IMR-90 (cell line): ENCODE data around the gene NFIA. TPM values are rescaled to one million over a fixed set of nuclear protein-coding genes. Genes with fewer than 3 reads are reported as not detected.
A peak's percentile ranks its signal among the peaks of the same experiment; 100 is the strongest.

ENCODE experiments used
- ATAC-seq: fragments of 200-7000 bp; cut with Tn5 transposase; 2 replicates; pipeline ENCODE4 v1.9.1; 2020; ENCODE audit warnings: low read depth, mild to moderate bottlenecking, moderate library complexity
- BruUV-seq: library from RNA; stranded (reverse); fragments of 400-500 nt; replicated peaks from 2 replicates; lab custom pipeline; 2021; lab: Mats Ljungman, UMichigan
- CTCF ChIA-PET: fragments of 300-600 bp; formaldehyde crosslinking; extraction: SDS; loops from one replicate; lab custom pipeline; 2021; ENCODE audit warnings: antibody characterized with exemption; lab: Yijun Ruan, JAX
- POLR2A ChIA-PET: fragments of 300-600 bp; sonication (Branson Sonifier 250); formaldehyde crosslinking; loops from one replicate; lab custom pipeline; 2022; ENCODE audit warnings: antibody characterized with exemption; ENCODE audit not compliant: unreplicated experiment; lab: Charles Lee
- DNase-seq: peaks from one replicate; pipeline ENCODE4 v3.0.0; 2013
- H2AFZ ChIP-seq: replicated peaks from 2 replicates; pipeline ENCODE3; 2013; ENCODE audit warnings: low read length, mild to moderate bottlenecking; ENCODE audit not compliant: poor library complexity
- H2AK5ac ChIP-seq: 2 replicates; pipeline ENCODE4 v1.6.1; 2013; ENCODE audit warnings: low read depth, low read length, inconsistent platforms
- H2AK9ac ChIP-seq: replicated peaks from 2 replicates; pipeline ENCODE3; 2013; ENCODE audit warnings: mild to moderate bottlenecking, low read depth, low read length, moderate library complexity; ENCODE audit not compliant: poor library complexity
- H2BK120ac ChIP-seq: 2 replicates; pipeline ENCODE4 v1.6.1; 2013; ENCODE audit warnings: low read depth, low read length, inconsistent platforms
- H2BK15ac ChIP-seq: 3 replicates; pipeline ENCODE4 v1.6.1; 2013; ENCODE audit warnings: low read depth, low read length, inconsistent platforms
- H2BK20ac ChIP-seq: 2 replicates; pipeline ENCODE4 v1.6.1; 2013; ENCODE audit warnings: low read depth, mild to moderate bottlenecking, inconsistent platforms, low read length, moderate library complexity
- H2BK5ac ChIP-seq: 2 replicates; pipeline ENCODE4 v1.6.1; 2013; ENCODE audit warnings: mild to moderate bottlenecking, low read depth, low read length, inconsistent platforms; ENCODE audit not compliant: poor library complexity, severe bottlenecking
- H3K14ac ChIP-seq: replicated peaks from 2 replicates; pipeline ENCODE4 v1.6.1; 2013; ENCODE audit warnings: low read depth, low read length, inconsistent platforms
- H3K18ac ChIP-seq: 2 replicates; pipeline ENCODE4 v1.6.1; 2013; ENCODE audit warnings: low read depth, low read length, control low read depth
- H3K23ac ChIP-seq: 2 replicates; pipeline ENCODE4 v1.6.1; 2013; ENCODE audit warnings: low read depth, low read length, inconsistent platforms
- H3K27ac ChIP-seq: 2 replicates; pipeline ENCODE4 v1.5.1; 2013; ENCODE audit warnings: mild to moderate bottlenecking, control low read depth, low read length; ENCODE audit not compliant: insufficient read depth
- H3K27me3 ChIP-seq: 2 replicates; pipeline ENCODE4 v1.6.1; 2013; ENCODE audit warnings: low read length; ENCODE audit not compliant: control insufficient read depth, insufficient read depth
- H3K36me3 ChIP-seq: 2 replicates; pipeline ENCODE4 v1.6.1; 2013; ENCODE audit warnings: low read length, mixed read lengths; ENCODE audit not compliant: control insufficient read depth, insufficient read depth
- H3K4ac ChIP-seq: 2 replicates; pipeline ENCODE4 v1.6.1; 2013; ENCODE audit warnings: low read depth, low read length, inconsistent platforms
- H3K4me1 ChIP-seq: 2 replicates; pipeline ENCODE4 v1.6.1; 2013; ENCODE audit warnings: low read length, mixed read lengths; ENCODE audit not compliant: control insufficient read depth, insufficient read depth
- H3K4me2 ChIP-seq: 2 replicates; pipeline ENCODE4 v1.6.1; 2013; ENCODE audit warnings: low read depth, mild to moderate bottlenecking, control low read depth, low read length, moderate library complexity
- H3K4me3 ChIP-seq: 2 replicates; pipeline ENCODE4 v1.5.1; 2013; ENCODE audit warnings: low read depth, mild to moderate bottlenecking, control low read depth, low read length, moderate library complexity; ENCODE audit not compliant: insufficient read depth
- H3K56ac ChIP-seq: 2 replicates; pipeline ENCODE4 v1.6.1; 2013; ENCODE audit warnings: low read length, inconsistent platforms; ENCODE audit not compliant: insufficient read depth; ENCODE audit errors: extremely low read depth
- H3K79me1 ChIP-seq, 2 experiments: 2 replicates each; pipeline ENCODE4 v1.6.1; 2013; ENCODE audit warnings: low read length in 2 of 2, inconsistent platforms in 1 of 2, low read depth in 1 of 2
- H3K9ac ChIP-seq: 2 replicates; pipeline ENCODE4 v1.6.1; 2013; ENCODE audit warnings: low read depth, low read length, control low read depth
- H3K9me1 ChIP-seq: 2 replicates; pipeline ENCODE4 v1.6.1; 2013; ENCODE audit warnings: low read length, inconsistent platforms; ENCODE audit not compliant: insufficient read depth
- H3K9me3 ChIP-seq: 2 replicates; pipeline ENCODE4 v1.6.1; 2013; ENCODE audit warnings: low read length; ENCODE audit not compliant: control insufficient read depth, insufficient read depth
- H4K20me1 ChIP-seq: 2 replicates; pipeline ENCODE4 v1.6.1; 2013; ENCODE audit warnings: low read length, inconsistent platforms; ENCODE audit not compliant: insufficient read depth
- H4K5ac ChIP-seq: 2 replicates; pipeline ENCODE4 v1.6.1; 2013; ENCODE audit warnings: mild to moderate bottlenecking, low read depth, low read length, control low read depth
- H4K8ac ChIP-seq, 2 experiments: 2 replicates each; pipeline ENCODE4 v1.6.1; 2013; ENCODE audit warnings: low read depth in 2 of 2, low read length in 2 of 2, control low read depth in 1 of 2, inconsistent platforms in 1 of 2
- H4K91ac ChIP-seq: 2 replicates; pipeline ENCODE4 v1.6.1; 2013; ENCODE audit warnings: low read depth, low read length, inconsistent platforms; ENCODE audit not compliant: insufficient read depth
- ELK1 ChIP-seq: fragments of 150-350 bp; IDR thresholded peaks from 2 replicates; pipeline ENCODE4 v1.6.1; 2016; ENCODE audit warnings: low read depth, mild to moderate bottlenecking, low read length, moderate library complexity, borderline replicate concordance
- FOS ChIP-seq: fragments of 150-350 bp; IDR thresholded peaks from 2 replicates; pipeline ENCODE4 v1.6.1; 2016; ENCODE audit warnings: low read depth, low read length
- MAFK ChIP-seq: IDR thresholded peaks from 2 replicates; pipeline ENCODE4 v1.6.1; 2012; ENCODE audit warnings: low read depth, low read length, improper control_type of control experiment
- MAZ ChIP-seq: IDR thresholded peaks from 2 replicates; pipeline ENCODE4 v1.6.1; 2012; ENCODE audit warnings: low read depth, mild to moderate bottlenecking, low read length, improper control_type of control experiment, moderate library complexity, borderline replicate concordance
- NFE2L2 ChIP-seq: fragments of 150-350 bp; IDR thresholded peaks from 2 replicates; pipeline ENCODE4 v1.6.1; 2016; ENCODE audit warnings: low read depth, mild to moderate bottlenecking, low read length
- POLR2A ChIP-seq: IDR thresholded peaks from 2 replicates; pipeline ENCODE4 v1.6.1; 2012; ENCODE audit warnings: mild to moderate bottlenecking, low read depth, low read length
- RAD21 ChIP-seq: IDR thresholded peaks from 2 replicates; pipeline ENCODE4 v1.6.1; 2012; ENCODE audit warnings: low read length, improper control_type of control experiment
- RCOR1 ChIP-seq: IDR thresholded peaks from 2 replicates; pipeline ENCODE4 v1.6.1; 2012; ENCODE audit warnings: mild to moderate bottlenecking, low read length, improper control_type of control experiment; ENCODE audit not compliant: insufficient replicate concordance
- RFX5 ChIP-seq: IDR thresholded peaks from 2 replicates; pipeline ENCODE4 v1.8.0; 2012; ENCODE audit warnings: low read depth, mild to moderate bottlenecking, low read length, moderate library complexity
- SMC3 ChIP-seq: fragments of 150-350 bp; IDR thresholded peaks from 2 replicates; pipeline ENCODE4 v1.6.1; 2016; ENCODE audit warnings: low read depth, mild to moderate bottlenecking, antibody characterized with exemption, low read length, moderate library complexity
- USF2 ChIP-seq: fragments of 150-350 bp; IDR thresholded peaks from 2 replicates; pipeline ENCODE4 v1.6.1; 2017; ENCODE audit warnings: mild to moderate bottlenecking, antibody characterized with exemption, low read length, low read depth
- WGBS, 2 experiments: methylation state at CpG; one replicate each; pipeline versions ENCODE4 v1.1.5 to v1.1.7; 2013; ENCODE audit warnings: missing lambda C conversion rate in 2 of 2; ENCODE audit not compliant: insufficient read length in 1 of 2; ENCODE audit errors: extremely low coverage in 2 of 2; 5-methylcytosine and 5-hydroxymethylcytosine counted together
- dilution Hi-C: fragments of 300-500 bp; cut with HindIII; formaldehyde crosslinking; loops from one replicate; pipeline ENCODE4 v1.14.3; 2018; ENCODE audit warnings: low sequenced_read_pairs; ENCODE audit not compliant: unreplicated experiment
- in situ Hi-C: fragments of 300-500 bp; cut with MboI; formaldehyde crosslinking; loops from 3 replicates; pipeline ENCODE4 v1.14.3; 2019; ENCODE audit warnings: low sequenced_read_pairs, inconsistent platforms, mixed read lengths
- intact Hi-C: fragments of 100-400 bp; cut with micrococcal nuclease; formaldehyde crosslinking; loops from 2 replicates; pipeline ENCODE4 v1.10.0; 2022
- polyA plus RNA-seq, 3 experiments: library from polyadenylated mRNA; depleted of rRNA; stranded (reverse); fragments of >200 nt; gene quantifications; 2 replicates each; pipeline ENCODE4 v1.2.3, GENCODE V29; 2012; ENCODE audit warnings: low replicate concordance in 1 of 3
- total RNA-seq: library from RNA; depleted of rRNA; stranded (reverse); fragments of >200 nt; gene quantifications from 2 replicates; pipeline ENCODE4 v1.2.3, GENCODE V29; 2012

Gene NFIA
- total and polyA plus RNA-seq, 2 of the 4 experiments (the other 2 are of a cell fraction), result 1.6 to 2.2 TPM

GRCh38 chr1:61083807-61084440 is 1.6 kb downstream of the NFIA start:
- in situ Hi-C loops (no loop called here), intact Hi-C loops (loop anchor here (2.0 kb wide), 2 partner anchors 15 to 99 kb away; no protein-coding TSS in a partner anchor), dilution Hi-C loops (no loop called here)
- ChIA-PET CTCF (no interaction called here), POLR2A (no interaction called here)
- Histone ChIP-seq H2BK5ac (no peak overlapping the region), H3K27ac (0 out of 2 replicates have a peak overlapping the region, but pooled peaks have one; percentile 15), H3K9me1 (no peaks in the 10 kb centered on the region), H3K4ac (no peak overlapping the region), H3K23ac (no peak overlapping the region), H3K18ac (no peak overlapping the region), H3K9me3 (no peaks in the 10 kb centered on the region), H3K14ac (no peak overlapping the region), H3K4me2 (peak overlapping the region; percentile 89), H3K36me3 (peaks cover 6% of the 10 kb centered on the region; the same call in 1 of the 2 replicates), H4K5ac (no peak overlapping the region), H3K4me1 (no peaks in the 10 kb centered on the region), H2AK5ac (no peak overlapping the region), H3K79me1 (no peaks in the 10 kb centered on the region), H2BK15ac (no peak overlapping the region), H4K8ac (no peak overlapping the region), H4K91ac (no peak overlapping the region), H2AFZ (peak overlapping the region; percentile 88), H2BK120ac (no peak overlapping the region), H4K20me1 (no peaks in the 10 kb centered on the region), H3K9ac (peak overlapping the region; percentile 42; the same call in 1 of the 2 replicates), H3K56ac (no peak overlapping the region), H3K27me3 (no peaks in the 10 kb centered on the region), H2BK20ac (no peak overlapping the region), H2AK9ac (no peak overlapping the region), H3K4me3 (peak overlapping the region; percentile 65)
- ATAC-seq (no peak), DNase-seq (no peak)
- no CpG with 5 or more reads among the region's 17 CpGs for WGBS, 2 experiments
- TF ChIP-seq RFX5 (no peak), MAZ (no peak), FOS (no peak), RAD21 (no peak), ELK1 (no peak), RCOR1 (no peak), SMC3 (no peak), MAFK (no peak), POLR2A (no peak), NFE2L2 (no peak), USF2 (no peak)
- BruUV-seq, result no TSS peak
